ENCODE measurements around the gene INAFM2. TPM values are rescaled to one million over a fixed set of nuclear protein-coding genes. Genes with fewer than 3 reads are reported as not detected.

INAFM2 gene
- total and polyA plus RNA-seq, 9 of the 15 experiments (the other 6 are each of a cell fraction or from before 2014, with no cell fraction given), result 11.8 to 43.1 (median 27.2) TPM

DNA sequence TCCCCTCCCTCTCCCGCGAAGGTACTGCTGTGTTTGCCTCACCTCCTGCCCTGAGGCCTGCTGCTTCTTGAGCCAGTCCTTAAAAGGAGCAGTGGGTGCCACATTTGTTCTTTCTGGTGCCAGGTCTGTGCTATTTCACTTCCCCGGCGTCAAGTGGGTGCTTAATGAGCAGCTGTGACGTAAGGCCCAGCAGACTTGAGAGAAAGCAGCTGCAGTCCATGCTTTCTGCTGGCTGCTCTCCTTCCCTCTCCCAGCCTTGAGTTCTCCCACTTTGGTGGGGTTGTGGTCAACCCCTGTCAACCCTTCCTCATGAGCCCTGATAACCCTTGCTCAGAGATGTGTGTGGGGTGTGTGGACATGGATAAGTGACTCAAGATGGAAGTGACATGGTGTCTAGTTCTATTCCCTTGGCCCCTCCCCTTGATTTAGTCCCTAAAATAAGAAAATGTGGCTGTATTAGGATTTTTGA, 6.9 kb downstream of the INAFM2 start (continued):
- TF ChIP-seq SUPT5H (IDR thresholded peaks at IDR 0.05) (no peak), ZNF197 (CRISPR knock-in tag; IDR thresholded peaks at IDR 0.05; ENCODE audit: low read depth) (no peak), MAZ (CRISPR knock-in tag; conservative IDR thresholded peaks at IDR 0.05 in 1 of 2, IDR thresholded peaks at IDR 0.05 in 1 of 2) (no peak; a peak in 1 of 4 replicates), RBM34 (IDR thresholded peaks at IDR 0.05; ENCODE audit: borderline replicate concordance, insufficient read depth, low read length) (no peak), ZNF395 (CRISPR knock-in tag; IDR thresholded peaks at IDR 0.05) (peak; percentile 84), STAT5A (IDR thresholded peaks at IDR 0.05; ENCODE audit: borderline replicate concordance, low read length) (peak; percentile 47), CTBP1 (IDR thresholded peaks at IDR 0.05; ENCODE audit: borderline replicate concordance) (peak; percentile 42; the same call in 1 of the 2 replicates), USF1 (CRISPR knock-in tag; IDR thresholded peaks at IDR 0.05) (no peak), PCBP1 (IDR thresholded peaks at IDR 0.05; ENCODE audit: low read depth, low read length, poor library complexity, severe bottlenecking) (no peak), SMARCA4 (IDR thresholded peaks at IDR 0.05) (peak; percentile 76), ZFP1 (CRISPR knock-in tag; IDR thresholded peaks at IDR 0.05) (no peak), HMG20B (CRISPR knock-in tag; IDR thresholded peaks at IDR 0.05) (no peak), NRF1 (conservative IDR thresholded peaks at IDR 0.05 in 1 of 2, IDR thresholded peaks at IDR 0.05 in 1 of 2) (no peak), MEF2D (tag; conservative IDR thresholded peaks at IDR 0.05; ENCODE audit: low read depth) (peak; percentile 37; the same call in 1 of the 2 replicates), EGR1 (conservative IDR thresholded peaks at IDR 0.05) (no peak), TCFL5 (CRISPR knock-in tag; conservative IDR thresholded peaks at IDR 0.05) (no peak), CREB1 (IDR thresholded peaks at IDR 0.05) (peak; percentile 44; the same call in 1 of the 2 replicates), CREB1 (CRISPR knock-in tag; IDR thresholded peaks at IDR 0.05) (peak; percentile 54; the same call in 1 of the 2 replicates), MXD1 (CRISPR knock-in tag; IDR thresholded peaks at IDR 0.05; ENCODE audit: borderline replicate concordance, poor library complexity, severe bottlenecking) (no peak), ZHX1 (conservative IDR thresholded peaks at IDR 0.05; ENCODE audit: low read length) (no peak), E2F3 (CRISPR knock-in tag; IDR thresholded peaks at IDR 0.05) (no peak)
- TF ChIP-seq, protein P1, sequence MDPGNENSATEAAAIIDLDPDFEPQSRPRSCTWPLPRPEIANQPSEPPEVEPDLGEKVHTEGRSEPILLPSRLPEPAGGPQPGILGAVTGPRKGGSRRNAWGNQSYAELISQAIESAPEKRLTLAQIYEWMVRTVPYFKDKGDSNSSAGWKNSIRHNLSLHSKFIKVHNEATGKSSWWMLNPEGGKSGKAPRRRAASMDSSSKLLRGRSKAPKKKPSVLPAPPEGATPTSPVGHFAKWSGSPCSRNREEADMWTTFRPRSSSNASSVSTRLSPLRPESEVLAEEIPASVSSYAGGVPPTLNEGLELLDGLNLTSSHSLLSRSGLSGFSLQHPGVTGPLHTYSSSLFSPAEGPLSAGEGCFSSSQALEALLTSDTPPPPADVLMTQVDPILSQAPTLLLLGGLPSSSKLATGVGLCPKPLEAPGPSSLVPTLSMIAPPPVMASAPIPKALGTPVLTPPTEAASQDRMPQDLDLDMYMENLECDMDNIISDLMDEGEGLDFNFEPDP (CRISPR knock-in tag; IDR thresholded peaks at IDR 0.05), result no peak
- TF ChIP-seq, protein P2, sequence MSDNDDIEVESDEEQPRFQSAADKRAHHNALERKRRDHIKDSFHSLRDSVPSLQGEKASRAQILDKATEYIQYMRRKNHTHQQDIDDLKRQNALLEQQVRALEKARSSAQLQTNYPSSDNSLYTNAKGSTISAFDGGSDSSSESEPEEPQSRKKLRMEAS (CRISPR knock-in tag; IDR thresholded peaks at IDR 0.05), result peak; percentile 86

Data from K562 (cell line).